Measurements from ENCODE around the gene MYO15A. TPM values are rescaled to one million over a fixed set of nuclear protein-coding genes. Genes with fewer than 3 reads are reported as not detected.

The MYO15A gene
- total RNA-seq, 1 donor from 2014 or later = 1.8 TPM

- DNase-seq (ENCODE audit: low spot score) = no peak
Measured at GRCh38 chr17:18224053-18224386, 115.5 kb downstream of the MYO15A start.

- DNase-seq (ENCODE audit: low spot score) = no peak
Measured at GRCh38 chr17:18224387-18225120, 116.0 kb downstream of the MYO15A start.

- peak; percentile 97 for DNase-seq (ENCODE audit: low spot score)
Measured at GRCh38 chr17:18225121-18225641, 116.6 kb downstream of the MYO15A start, which contains the start of gene LLGL1. TSS of gene LLGL1 (plus strand) at chr17:18225635. CDS start at chr17:18225683, 48 bp downstream.

DNA sequence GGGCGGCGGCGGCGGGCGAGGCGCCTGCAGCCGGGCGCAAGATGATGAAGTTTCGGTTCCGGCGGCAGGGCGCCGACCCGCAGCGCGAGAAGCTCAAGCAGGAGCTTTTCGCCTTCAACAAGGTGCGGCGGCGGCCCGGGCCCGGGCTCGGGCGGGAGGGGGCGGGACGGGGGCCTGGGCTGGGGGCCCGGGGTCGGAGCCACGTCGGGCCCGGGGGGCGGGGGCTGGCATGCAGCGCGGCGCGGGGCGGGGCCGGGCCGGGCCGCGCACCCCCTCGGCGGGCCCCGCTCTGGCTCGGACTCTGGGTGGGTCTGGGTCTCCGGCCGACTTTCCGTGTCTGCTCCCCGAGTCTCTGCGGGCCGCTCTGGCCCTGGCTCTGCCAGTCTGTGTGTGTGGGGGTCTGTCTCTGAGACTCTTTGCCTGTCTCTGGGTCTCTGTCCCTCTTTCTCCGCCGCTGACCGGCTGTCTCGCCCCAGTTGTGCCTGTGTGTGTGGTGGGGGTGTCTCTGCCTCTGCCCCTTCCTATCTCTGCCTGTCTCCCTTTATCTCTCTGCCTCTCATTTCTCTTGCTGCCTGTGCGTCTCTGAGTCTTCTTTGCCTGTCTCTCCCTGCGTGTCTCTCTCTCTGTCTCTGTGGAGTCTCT is 117.2 kb downstream of the MYO15A start:
- DNase-seq (ENCODE audit: low spot score) = no peak

DNA sequence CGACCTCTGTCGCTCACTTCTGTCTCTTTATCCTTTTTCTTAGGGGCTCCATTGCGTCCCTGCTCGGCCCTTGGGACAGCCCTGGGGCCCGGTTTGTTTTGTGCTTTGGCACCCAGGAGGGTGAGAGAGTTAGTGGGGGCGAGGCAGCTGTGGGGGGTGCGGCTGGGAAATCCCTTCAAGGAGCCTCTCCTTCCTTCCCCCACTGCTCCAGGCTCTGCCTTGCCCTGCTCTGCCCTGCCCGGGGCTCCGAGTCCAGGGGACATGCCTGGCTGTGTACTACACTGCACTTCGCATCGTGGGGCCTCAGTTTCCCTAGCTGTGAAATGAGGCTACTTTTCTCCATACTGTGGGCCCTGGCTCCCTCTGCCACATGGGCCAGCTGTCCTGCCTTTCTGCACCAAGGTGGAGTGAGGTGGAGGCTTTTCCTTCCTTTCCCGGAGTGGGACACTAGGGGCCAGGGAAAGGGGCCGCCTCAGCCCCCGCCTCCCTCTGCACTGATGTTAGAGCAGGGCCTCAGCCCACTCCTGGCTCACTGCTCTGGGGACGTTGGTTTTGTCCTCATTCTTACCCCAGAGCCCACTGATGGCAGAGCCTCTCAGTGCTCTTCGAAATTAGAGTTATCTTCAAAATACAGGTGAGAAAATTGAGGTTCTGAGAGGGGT is 117.9 kb downstream of the MYO15A start:
- no peak for DNase-seq (ENCODE audit: low spot score)

DNA sequence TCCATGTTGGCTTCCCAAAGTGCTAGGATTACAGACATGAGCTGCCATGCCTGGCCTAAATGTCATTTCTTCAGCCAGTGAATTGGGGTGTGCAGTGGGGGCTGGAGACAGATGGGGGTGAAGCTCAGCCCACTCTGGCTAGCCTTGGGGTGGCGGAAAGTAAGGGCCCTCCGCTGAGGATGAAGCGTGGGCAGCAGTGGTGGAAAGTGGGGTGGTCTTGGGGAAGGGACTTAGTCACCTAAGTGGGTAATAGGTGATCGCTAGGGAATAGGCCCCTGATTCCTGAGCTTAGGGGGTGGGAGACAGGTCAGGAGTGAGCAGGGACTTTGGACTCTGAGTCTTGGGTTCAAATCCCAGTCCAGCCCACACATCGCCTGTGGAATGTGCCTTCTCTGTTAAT is 119.1 kb downstream of the MYO15A start:
- DNase-seq (ENCODE audit: low spot score) = no peak

GRCh38 chr17:18228176-18228682 is 119.7 kb downstream of the MYO15A start:
- DNase-seq (ENCODE audit: low spot score) = no peak

DNA sequence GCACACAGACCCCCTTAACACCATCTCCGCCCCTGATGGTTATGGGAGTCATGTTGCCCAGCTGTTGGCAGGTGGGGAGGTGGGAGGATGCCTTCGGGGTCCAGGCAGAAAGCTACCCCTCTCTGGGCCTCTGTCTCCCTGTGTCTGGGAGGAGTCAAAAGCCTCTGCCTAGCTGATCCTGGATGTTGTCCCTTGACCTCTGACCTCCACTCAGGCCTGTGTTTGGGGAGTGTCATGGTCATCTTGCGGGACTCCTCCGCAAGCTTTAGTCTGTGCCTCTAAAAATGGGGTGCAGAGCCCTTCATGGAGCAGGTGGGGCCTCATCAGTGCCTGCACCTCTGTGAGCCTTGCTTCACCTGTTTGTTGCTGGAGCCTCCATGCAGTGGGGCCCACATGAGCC is 120.7 kb downstream of the MYO15A start:
- no peak for DNase-seq (ENCODE audit: low spot score)

Other genes starting within 250 kb of the MYO15A start
- gene TOM1L2, start 136.4 kb upstream of the MYO15A start, total RNA-seq = 119 TPM
- 2.0 TPM for gene DRC3, start 135.9 kb upstream of the MYO15A start, total RNA-seq
- gene ATPAF2, start 69.6 kb upstream of the MYO15A start, total RNA-seq = 26.1 TPM
- gene GID4, start 69.3 kb upstream of the MYO15A start, total RNA-seq = 12.4 TPM
- 56.3 TPM for gene DRG2, start 20.8 kb upstream of the MYO15A start, total RNA-seq
- gene ALKBH5, start 75.1 kb downstream of the MYO15A start, total RNA-seq = 87.9 TPM
- gene LLGL1, start 116.9 kb downstream of the MYO15A start, total RNA-seq = 18.5 TPM
- 307 TPM for gene FLII, start 150.0 kb downstream of the MYO15A start, total RNA-seq
- gene MIEF2, start 151.9 kb downstream of the MYO15A start, total RNA-seq = 9.8 TPM
- 42.7 TPM for gene TOP3A, start 206.2 kb downstream of the MYO15A start, total RNA-seq
- 22.3 TPM for gene SMCR8, start 206.5 kb downstream of the MYO15A start, total RNA-seq